H1 (cell line): Measurements from ENCODE around the gene CHAD. TPM values are rescaled to one million over a fixed set of nuclear protein-coding genes. Genes with fewer than 3 reads are reported as not detected.

Source experiments
- CHD1 ChIP-seq: IDR thresholded peaks from 2 replicates; pipeline ENCODE4 v1.6.1; 2012; ENCODE audit warnings: low read depth, low read length, improper control_type of control experiment
- CHD2 ChIP-seq: IDR thresholded peaks from 2 replicates; pipeline ENCODE4 v1.6.1; 2012; ENCODE audit warnings: low read length, improper control_type of control experiment
- HDAC2 ChIP-seq, 2 experiments: fragments of 300-600 bp in 1 of 2; sonication (generic) in 1 of 2; IDR thresholded peaks; 2 replicates each; pipeline ENCODE4 v1.6.1; 2011 to 2012; ENCODE audit warnings: low read depth in 2 of 2, low read length in 2 of 2, mild to moderate bottlenecking in 2 of 2, moderate library complexity in 2 of 2, borderline replicate concordance in 1 of 2, inconsistent platforms in 1 of 2
- KDM1A ChIP-seq: fragments of 200-600, 300-600 bp; sonication (generic); IDR thresholded peaks from 2 replicates; pipeline ENCODE4 v1.7.1; 2016; ENCODE audit warnings: mild to moderate bottlenecking, low read length, borderline replicate concordance
- ZNF274 ChIP-seq: IDR thresholded peaks from 2 replicates; pipeline ENCODE4 v1.7.0; 2012; ENCODE audit warnings: low read length, borderline replicate concordance; ENCODE audit errors: extremely low read depth
- polyA plus RNA-seq, 7 experiments: library from polyadenylated mRNA; depleted of rRNA in 3 of 7; stranded (reverse) in 5 of 7; unstranded in 2 of 7; fragments of >200 nt in 5 of 7; fragments of 200-250 nt in 2 of 7; gene quantifications; 1 replicate in 5 of 7; 2 replicates in 1 of 7; 4 replicates in 1 of 7; pipeline versions ENCODE4 v1.2.1 to v1.2.3, GENCODE V29; 2011 to 2013; ENCODE audit warnings: missing spikeins in 2 of 7, mixed read lengths in 2 of 7
- total RNA-seq: library from RNA; stranded (reverse); fragmentation: NEBNext Ultra II Directional; extraction: Animal tissue kit (Norgen Biotek cat#: 25700); gene quantifications from 2 replicates; pipeline ENCODE4 v1.2.1, GENCODE V29; 2021
- TF ChIP-seq, protein P1 (sequence below): IDR thresholded peaks from 2 replicates; pipeline ENCODE4 v1.6.1; 2011; ENCODE audit warnings: low read length, improper control_type of control experiment
- TF ChIP-seq, protein P2 (sequence below): IDR thresholded peaks from 2 replicates; pipeline ENCODE4 v1.6.1; 2012; ENCODE audit warnings: inconsistent platforms
- TF ChIP-seq, protein P3 (sequence below): IDR thresholded peaks from 2 replicates; pipeline ENCODE4 v1.6.1; 2012; ENCODE audit warnings: inconsistent platforms

Gene CHAD
- total and polyA plus RNA-seq, 2 of the 8 experiments (the other 6 are each of a cell fraction or from before 2014, with no cell fraction given) = 0.03 TPM; not detected in 1

DNA sequence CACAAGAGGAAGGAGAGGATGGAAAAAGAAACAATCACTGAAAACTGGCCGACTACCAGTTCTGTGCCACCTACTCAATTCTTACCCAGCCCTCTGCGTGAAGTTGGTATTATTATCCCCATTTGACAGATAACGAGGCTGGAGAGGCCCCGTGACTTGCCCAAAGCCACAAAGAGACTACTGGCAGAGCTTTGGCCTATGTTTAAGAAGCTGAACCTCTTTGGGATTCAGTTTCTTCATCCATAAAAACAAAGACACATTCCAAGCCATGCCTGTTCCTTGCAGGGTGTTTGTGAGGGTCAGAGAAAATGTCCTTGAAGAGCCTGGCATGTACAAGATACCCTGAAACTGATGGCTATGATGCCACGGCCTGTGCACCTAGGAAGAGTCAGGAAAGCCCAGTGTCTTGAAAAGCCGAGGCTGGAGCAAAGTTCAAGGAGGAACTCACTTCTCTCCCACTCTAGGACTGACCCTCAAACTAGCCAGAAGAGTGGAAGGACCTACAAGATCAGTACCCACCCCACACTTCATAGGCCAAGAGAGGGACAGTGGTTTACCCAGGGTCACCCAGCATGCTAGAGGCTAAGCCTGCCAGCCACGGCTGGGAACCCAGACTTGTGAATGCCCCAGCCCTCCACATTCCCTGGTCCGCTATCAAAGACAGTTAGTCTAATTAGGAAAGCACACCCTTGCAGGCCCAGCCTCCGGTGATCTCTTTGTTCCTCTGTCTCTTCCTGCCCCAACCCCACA, 44.3 kb downstream of the CHAD start (continued):
- TF ChIP-seq, protein P1, sequence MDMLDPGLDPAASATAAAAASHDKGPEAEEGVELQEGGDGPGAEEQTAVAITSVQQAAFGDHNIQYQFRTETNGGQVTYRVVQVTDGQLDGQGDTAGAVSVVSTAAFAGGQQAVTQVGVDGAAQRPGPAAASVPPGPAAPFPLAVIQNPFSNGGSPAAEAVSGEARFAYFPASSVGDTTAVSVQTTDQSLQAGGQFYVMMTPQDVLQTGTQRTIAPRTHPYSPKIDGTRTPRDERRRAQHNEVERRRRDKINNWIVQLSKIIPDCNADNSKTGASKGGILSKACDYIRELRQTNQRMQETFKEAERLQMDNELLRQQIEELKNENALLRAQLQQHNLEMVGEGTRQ = no peak
- TF ChIP-seq HDAC2 (IDR thresholded peaks at IDR 0.05; ENCODE audit: borderline replicate concordance in 1 of 2, low read depth in 2 of 2, low read length in 2 of 2) (no peak), ZNF274 (no peak), CHD2 (no peak), KDM1A (no peak), CHD1 (no peak)
- TF ChIP-seq, protein P2, sequence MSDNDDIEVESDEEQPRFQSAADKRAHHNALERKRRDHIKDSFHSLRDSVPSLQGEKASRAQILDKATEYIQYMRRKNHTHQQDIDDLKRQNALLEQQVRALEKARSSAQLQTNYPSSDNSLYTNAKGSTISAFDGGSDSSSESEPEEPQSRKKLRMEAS = no peak
- TF ChIP-seq, protein P3, sequence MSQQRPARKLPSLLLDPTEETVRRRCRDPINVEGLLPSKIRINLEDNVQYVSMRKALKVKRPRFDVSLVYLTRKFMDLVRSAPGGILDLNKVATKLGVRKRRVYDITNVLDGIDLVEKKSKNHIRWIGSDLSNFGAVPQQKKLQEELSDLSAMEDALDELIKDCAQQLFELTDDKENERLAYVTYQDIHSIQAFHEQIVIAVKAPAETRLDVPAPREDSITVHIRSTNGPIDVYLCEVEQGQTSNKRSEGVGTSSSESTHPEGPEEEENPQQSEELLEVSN = no peak
